ENCODE results near the gene SAMD13. TPM values are rescaled to one million over a fixed set of nuclear protein-coding genes. Genes with fewer than 3 reads are reported as not detected.

The SAMD13 gene
- total and polyA plus RNA-seq, 2 of the 4 experiments (the other 2 are of a cell fraction) = 0.27 to 0.36 TPM

DNA sequence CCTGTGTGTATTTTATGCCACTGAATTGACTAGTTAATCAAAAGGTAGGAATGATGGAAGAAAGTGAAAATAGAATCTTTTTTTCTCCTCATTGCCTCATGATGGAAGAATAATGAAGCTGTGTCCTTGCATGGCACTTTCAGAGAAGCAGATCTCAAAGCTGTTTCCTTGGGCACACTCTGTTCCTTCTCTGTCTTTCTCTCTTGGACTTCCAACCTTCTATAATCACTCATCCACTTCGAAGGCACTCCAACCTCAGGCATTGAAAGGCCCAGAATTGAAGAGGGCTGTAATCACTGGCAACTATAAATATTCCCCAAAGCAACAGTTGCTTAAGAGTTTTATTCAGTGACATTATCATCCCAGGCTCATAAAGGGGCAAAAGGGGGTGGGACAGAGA, 65.7 kb downstream of the SAMD13 start:
- no peak overlapping the region for H3K9ac ChIP-seq (ENCODE audit: low read depth, low read length)
- H3K14ac ChIP-seq (replicated peaks; ENCODE audit: low read depth, low read length) = peak overlapping the region; percentile 61
- TF ChIP-seq CEBPB (IDR thresholded peaks at IDR 0.05; ENCODE audit: low read depth, low read length) (no peak), CHD1 (IDR thresholded peaks at IDR 0.05; ENCODE audit: low read depth, low read length) (no peak), MAFK (IDR thresholded peaks at IDR 0.05; ENCODE audit: low read depth, low read length) (no peak), NFE2L2 (IDR thresholded peaks at IDR 0.05; ENCODE audit: low read depth, low read length) (no peak), RCOR1 (IDR thresholded peaks at IDR 0.05; ENCODE audit: insufficient replicate concordance, low read length) (no peak), MXI1 (IDR thresholded peaks at IDR 0.05; ENCODE audit: borderline replicate concordance, low read depth, low read length) (no peak), FOS (IDR thresholded peaks at IDR 0.05; ENCODE audit: low read depth, low read length) (no peak), RAD21 (IDR thresholded peaks at IDR 0.05; ENCODE audit: low read length) (no peak), MAZ (IDR thresholded peaks at IDR 0.05; ENCODE audit: borderline replicate concordance, low read depth, low read length) (no peak), SMC3 (IDR thresholded peaks at IDR 0.05; ENCODE audit: low read depth, low read length) (no peak), BHLHE40 (IDR thresholded peaks at IDR 0.05; ENCODE audit: low read depth, low read length) (no peak), RFX5 (IDR thresholded peaks at IDR 0.05; ENCODE audit: low read depth, low read length) (no peak), POLR2A (IDR thresholded peaks at IDR 0.05; ENCODE audit: low read depth, low read length) (no peak)
- TF ChIP-seq, protein P1, sequence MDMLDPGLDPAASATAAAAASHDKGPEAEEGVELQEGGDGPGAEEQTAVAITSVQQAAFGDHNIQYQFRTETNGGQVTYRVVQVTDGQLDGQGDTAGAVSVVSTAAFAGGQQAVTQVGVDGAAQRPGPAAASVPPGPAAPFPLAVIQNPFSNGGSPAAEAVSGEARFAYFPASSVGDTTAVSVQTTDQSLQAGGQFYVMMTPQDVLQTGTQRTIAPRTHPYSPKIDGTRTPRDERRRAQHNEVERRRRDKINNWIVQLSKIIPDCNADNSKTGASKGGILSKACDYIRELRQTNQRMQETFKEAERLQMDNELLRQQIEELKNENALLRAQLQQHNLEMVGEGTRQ (IDR thresholded peaks at IDR 0.05; ENCODE audit: low read depth, low read length) = no peak
- TF ChIP-seq, protein P2, sequence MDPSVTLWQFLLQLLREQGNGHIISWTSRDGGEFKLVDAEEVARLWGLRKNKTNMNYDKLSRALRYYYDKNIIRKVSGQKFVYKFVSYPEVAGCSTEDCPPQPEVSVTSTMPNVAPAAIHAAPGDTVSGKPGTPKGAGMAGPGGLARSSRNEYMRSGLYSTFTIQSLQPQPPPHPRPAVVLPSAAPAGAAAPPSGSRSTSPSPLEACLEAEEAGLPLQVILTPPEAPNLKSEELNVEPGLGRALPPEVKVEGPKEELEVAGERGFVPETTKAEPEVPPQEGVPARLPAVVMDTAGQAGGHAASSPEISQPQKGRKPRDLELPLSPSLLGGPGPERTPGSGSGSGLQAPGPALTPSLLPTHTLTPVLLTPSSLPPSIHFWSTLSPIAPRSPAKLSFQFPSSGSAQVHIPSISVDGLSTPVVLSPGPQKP (IDR thresholded peaks at IDR 0.05; ENCODE audit: borderline replicate concordance, low read depth, low read length) = no peak
- TF ChIP-seq, protein P3, sequence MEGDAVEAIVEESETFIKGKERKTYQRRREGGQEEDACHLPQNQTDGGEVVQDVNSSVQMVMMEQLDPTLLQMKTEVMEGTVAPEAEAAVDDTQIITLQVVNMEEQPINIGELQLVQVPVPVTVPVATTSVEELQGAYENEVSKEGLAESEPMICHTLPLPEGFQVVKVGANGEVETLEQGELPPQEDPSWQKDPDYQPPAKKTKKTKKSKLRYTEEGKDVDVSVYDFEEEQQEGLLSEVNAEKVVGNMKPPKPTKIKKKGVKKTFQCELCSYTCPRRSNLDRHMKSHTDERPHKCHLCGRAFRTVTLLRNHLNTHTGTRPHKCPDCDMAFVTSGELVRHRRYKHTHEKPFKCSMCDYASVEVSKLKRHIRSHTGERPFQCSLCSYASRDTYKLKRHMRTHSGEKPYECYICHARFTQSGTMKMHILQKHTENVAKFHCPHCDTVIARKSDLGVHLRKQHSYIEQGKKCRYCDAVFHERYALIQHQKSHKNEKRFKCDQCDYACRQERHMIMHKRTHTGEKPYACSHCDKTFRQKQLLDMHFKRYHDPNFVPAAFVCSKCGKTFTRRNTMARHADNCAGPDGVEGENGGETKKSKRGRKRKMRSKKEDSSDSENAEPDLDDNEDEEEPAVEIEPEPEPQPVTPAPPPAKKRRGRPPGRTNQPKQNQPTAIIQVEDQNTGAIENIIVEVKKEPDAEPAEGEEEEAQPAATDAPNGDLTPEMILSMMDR (conservative IDR thresholded peaks at IDR 0.05; ENCODE audit: low read depth, low read length) = no peak
- ChIA-PET POLR2A (ENCODE audit: unreplicated experiment) (no interaction called here), CTCF (no interaction called here)
- no peaks in the 10 kb centered on the region for H3K36me3 ChIP-seq (ENCODE audit: control insufficient read depth, insufficient read depth, low read length)
- H2BK15ac ChIP-seq (ENCODE audit: low read depth, low read length) = peak overlapping the region; percentile 94
- dilution Hi-C loops (cut with HindIII; ENCODE audit: low sequenced_read_pairs, unreplicated experiment) = no loop called here
- peak overlapping the region; percentile 95 for H2BK5ac ChIP-seq (ENCODE audit: low read depth, low read length, poor library complexity, severe bottlenecking)
- H2AFZ ChIP-seq (replicated peaks; ENCODE audit: low read length, poor library complexity) = no peak overlapping the region
- H3K9me3 ChIP-seq (ENCODE audit: control insufficient read depth, insufficient read depth, low read length) = 0 out of 2 replicates have a peak, but pooled peaks cover 3% of the 10 kb centered on the region
- peak overlapping the region; percentile 84 for H2BK120ac ChIP-seq (ENCODE audit: low read depth, low read length)
- peak overlapping the region; percentile 6; the same call in 1 of the 2 replicates for H4K5ac ChIP-seq (ENCODE audit: low read depth, low read length)
- H3K79me1 ChIP-seq (ENCODE audit: low read depth in 1 of 2, low read length in 2 of 2) = no peaks in the 10 kb centered on the region
- H4K8ac ChIP-seq (ENCODE audit: low read depth in 2 of 2, low read length in 2 of 2) = peak overlapping the region; percentile 10 to 89; a peak in 3 of 4 replicates
- ATAC-seq (ENCODE audit: low read depth) (no peak), DNase-seq (no peak)
- peak overlapping the region; percentile 74 for H2AK5ac ChIP-seq (ENCODE audit: low read depth, low read length)
- peaks cover 14% of the 10 kb centered on the region for H3K4me1 ChIP-seq (ENCODE audit: control insufficient read depth, insufficient read depth, low read length)
- in situ Hi-C loops (cut with MboI; ENCODE audit: low sequenced_read_pairs) = no loop called here
- no peak overlapping the region for H3K27ac ChIP-seq (ENCODE audit: insufficient read depth, low read length)
- peak overlapping the region; percentile 68 for H4K91ac ChIP-seq (ENCODE audit: insufficient read depth, low read depth, low read length)
- H2AK9ac ChIP-seq (replicated peaks; ENCODE audit: low read depth, low read length, poor library complexity) = no peak overlapping the region
- H2BK20ac ChIP-seq (ENCODE audit: low read depth, low read length) = peak overlapping the region; percentile 86; the same call in 1 of the 2 replicates
- no TSS peak for BruUV-seq (replicated peaks)
- no peak overlapping the region for H3K4me2 ChIP-seq (ENCODE audit: low read depth, low read length)
- H3K4ac ChIP-seq (ENCODE audit: low read depth, low read length) = peak overlapping the region; percentile 99
- H3K23ac ChIP-seq (ENCODE audit: low read depth, low read length) = 0 out of 2 replicates have a peak overlapping the region, but pooled peaks have one; percentile 7
- no peak overlapping the region for H3K56ac ChIP-seq (ENCODE audit: extremely low read depth, insufficient read depth, low read length)
- H4K20me1 ChIP-seq (ENCODE audit: insufficient read depth, low read length) = no peaks in the 10 kb centered on the region
- peak overlapping the region; percentile 1; the same call in 1 of the 2 replicates for H3K18ac ChIP-seq (ENCODE audit: low read depth, low read length)
- no CpG with 5 or more reads among the region's 1 CpG for WGBS, 2 experiments (ENCODE audit: extremely low coverage in 2 of 2, insufficient read length in 1 of 2)
- intact Hi-C loops (cut with micrococcal nuclease) = no loop called here
- H3K4me3 ChIP-seq (ENCODE audit: insufficient read depth, low read depth, low read length) = no peak overlapping the region
- H3K27me3 ChIP-seq (ENCODE audit: control insufficient read depth, insufficient read depth, low read length) = no peaks in the 10 kb centered on the region
- H3K9me1 ChIP-seq (ENCODE audit: insufficient read depth, low read length) = peaks cover 8% of the 10 kb centered on the region; the same call in 1 of the 2 replicates
